ENCODE measurements around the gene TRIB2. TPM values are rescaled to one million over a fixed set of nuclear protein-coding genes. Genes with fewer than 3 reads are reported as not detected.

The TRIB2 gene
- total RNA-seq, 4 donors from 2014 or later: 29.7 to 61.3 (median 40.6) TPM

- Histone ChIP-seq H3K4me3 (no peak overlapping the region), H3K9me3 (no peaks in the 10 kb centered on the region), H3K27ac (no peak overlapping the region), H3K4me1 (peaks cover 19% of the 10 kb centered on the region), H3K36me3 (peaks cover 17% of the 10 kb centered on the region), H3K27me3 (no peaks in the 10 kb centered on the region)
- DNase-seq (ENCODE audit: low spot score in 2 of 2): no peak
- WGBS: 79% methylated on average over 11 of the region's 11 CpGs
- TF ChIP-seq EP300 (IDR thresholded peaks at IDR 0.05) (no peak), POLR2AphosphoS5 (IDR thresholded peaks at IDR 0.05) (no peak), POLR2A (IDR thresholded peaks at IDR 0.05) (no peak), CTCF (IDR thresholded peaks at IDR 0.05) (no peak)
Measured at GRCh38 chr2:12737738-12738485, 21.2 kb downstream of the TRIB2 start.

- no peaks in the 10 kb centered on the region for H3K9me3 ChIP-seq
- peaks cover 17% of the 10 kb centered on the region for H3K36me3 ChIP-seq
- H3K27me3 ChIP-seq: no peaks in the 10 kb centered on the region
- WGBS: 92% methylated on average over 9 of the region's 9 CpGs
- H3K27ac ChIP-seq: no peak overlapping the region
- DNase-seq (ENCODE audit: low spot score in 2 of 2): no peak
- no peak overlapping the region for H3K4me3 ChIP-seq
- TF ChIP-seq EP300 (IDR thresholded peaks at IDR 0.05): no peak
- no peak for TF ChIP-seq POLR2AphosphoS5 (IDR thresholded peaks at IDR 0.05)
- TF ChIP-seq CTCF (IDR thresholded peaks at IDR 0.05): no peak
- TF ChIP-seq POLR2A (IDR thresholded peaks at IDR 0.05): no peak
- no peaks in the 10 kb centered on the region for H3K4me1 ChIP-seq
Measured at GRCh38 chr2:12739721-12740254, 23.1 kb downstream of the TRIB2 start.

- H3K9me3 ChIP-seq: no peaks in the 10 kb centered on the region
- H3K36me3 ChIP-seq: peaks cover 17% of the 10 kb centered on the region
- WGBS: 59% methylated on average over 3 of the region's 3 CpGs
- no peak for TF ChIP-seq POLR2A (IDR thresholded peaks at IDR 0.05)
- no peak for DNase-seq (ENCODE audit: low spot score in 2 of 2)
- H3K4me1 ChIP-seq: no peaks in the 10 kb centered on the region
- no peak overlapping the region for H3K27ac ChIP-seq
- no peaks in the 10 kb centered on the region for H3K27me3 ChIP-seq
- H3K4me3 ChIP-seq: no peak overlapping the region
Measured at GRCh38 chr2:12741380-12741779, 24.6 kb downstream of the TRIB2 start.

- WGBS: 98% methylated on average over 3 of the region's 3 CpGs
- Histone ChIP-seq H3K9me3 (no peaks in the 10 kb centered on the region), H3K27ac (no peak overlapping the region), H3K4me1 (no peaks in the 10 kb centered on the region), H3K27me3 (no peaks in the 10 kb centered on the region), H3K4me3 (no peak overlapping the region), H3K36me3 (peaks cover 17% of the 10 kb centered on the region)
- no peak for DNase-seq (ENCODE audit: low spot score in 2 of 2)
- TF ChIP-seq EP300 (IDR thresholded peaks at IDR 0.05): no peak
- TF ChIP-seq POLR2AphosphoS5 (IDR thresholded peaks at IDR 0.05): no peak
- TF ChIP-seq POLR2A (IDR thresholded peaks at IDR 0.05): no peak
- TF ChIP-seq CTCF (IDR thresholded peaks at IDR 0.05): no peak
Measured at GRCh38 chr2:12742891-12743290, 26.2 kb downstream of the TRIB2 start.

GRCh38 chr2:12750166-12750905 lies 33.6 kb downstream of the TRIB2 start:
- no peak for DNase-seq (ENCODE audit: low spot score in 2 of 2)
- Histone ChIP-seq H3K4me1 (no peaks in the 10 kb centered on the region), H3K36me3 (no peaks in the 10 kb centered on the region), H3K27me3 (no peaks in the 10 kb centered on the region), H3K27ac (no peak overlapping the region), H3K9me3 (no peaks in the 10 kb centered on the region), H3K4me3 (no peak overlapping the region)
- WGBS: 88% methylated on average over 7 of the region's 7 CpGs
- TF ChIP-seq POLR2AphosphoS5 (IDR thresholded peaks at IDR 0.05) (no peak), CTCF (IDR thresholded peaks at IDR 0.05) (no peak), EP300 (IDR thresholded peaks at IDR 0.05) (no peak), POLR2A (IDR thresholded peaks at IDR 0.05) (no peak)
